Activated naive CD4-positive, alpha-beta T cell treated with anti-CD3 and anti-CD28 coated beads, Interleukin-2, amount 50 U/mL, for 24 hours (primary cell): ENCODE results near the gene SLC16A3.
"Not testable (repeated sequence)": the region's sequence is repeated elsewhere in the genome, so short reads cannot be mapped to it uniquely, and the experiment has no call there.

ENCODE experiments used
- H3K27ac Mint-ChIP-seq: one replicate; pipeline ENCODE4 v1.8.0; 2021; ENCODE audit warnings: mild to moderate bottlenecking, mixed read lengths
- H3K27me3 Mint-ChIP-seq: one replicate; pipeline ENCODE4 v1.8.0; 2021; ENCODE audit warnings: mixed read lengths
- H3K36me3 Mint-ChIP-seq: one replicate; pipeline ENCODE4 v1.8.0; 2021; ENCODE audit warnings: mixed read lengths
- H3K4me1 Mint-ChIP-seq: one replicate; pipeline ENCODE4 v1.8.0; 2021; ENCODE audit warnings: mixed read lengths
- H3K4me3 Mint-ChIP-seq: one replicate; pipeline ENCODE4 v1.8.0; 2021; ENCODE audit warnings: mild to moderate bottlenecking, mixed read lengths
- H3K9me3 Mint-ChIP-seq: one replicate; pipeline ENCODE4 v1.8.0; 2021; ENCODE audit warnings: mixed read lengths

Gene SLC16A3

GRCh38 chr17:82228842-82229697 lies at the start of gene SLC16A3:
Gene SLC16A3, plus strand, starts transcription at chr17:82229042. Its CDS starts 6,967 bp downstream, at chr17:82236009.
- no peak within 1 kb of the TSS for H3K27ac Mint-ChIP-seq
- H3K27me3 Mint-ChIP-seq = no peaks in the 10 kb centered on the region
- H3K4me1 Mint-ChIP-seq = peaks cover 9% of the 10 kb centered on the region
- H3K4me3 Mint-ChIP-seq = peak within 1 kb of the TSS; percentile 76
- H3K9me3 Mint-ChIP-seq = no peaks in the 10 kb centered on the region
- H3K36me3 Mint-ChIP-seq = no peaks in the 10 kb centered on the region

- Mint-ChIP-seq H3K4me3 (no peak overlapping the region), H3K9me3 (no peaks in the 10 kb centered on the region), H3K27ac (no peak overlapping the region), H3K4me1 (no peaks in the 10 kb centered on the region), H3K36me3 (peaks cover 11% of the 10 kb centered on the region), H3K27me3 (no peaks in the 10 kb centered on the region)
Measured at GRCh38 chr17:82179412-82179811, 49.4 kb upstream of the SLC16A3 start.

GRCh38 chr17:82179946-82180475 lies 48.8 kb upstream of the SLC16A3 start:
- H3K36me3 Mint-ChIP-seq = peaks cover 12% of the 10 kb centered on the region
- no peak overlapping the region for H3K4me3 Mint-ChIP-seq
- no peaks in the 10 kb centered on the region for H3K4me1 Mint-ChIP-seq
- no peak overlapping the region for H3K27ac Mint-ChIP-seq
- no peaks in the 10 kb centered on the region for H3K9me3 Mint-ChIP-seq
- no peaks in the 10 kb centered on the region for H3K27me3 Mint-ChIP-seq

- Mint-ChIP-seq H3K4me1 (no peaks in the 10 kb centered on the region), H3K36me3 (peaks cover 13% of the 10 kb centered on the region), H3K27ac (no peak overlapping the region), H3K9me3 (no peaks in the 10 kb centered on the region), H3K27me3 (no peaks in the 10 kb centered on the region), H3K4me3 (no peak overlapping the region)
Measured at GRCh38 chr17:82180776-82181528, 47.9 kb upstream of the SLC16A3 start.

- Mint-ChIP-seq H3K4me1 (no peaks in the 10 kb centered on the region), H3K27me3 (no peaks in the 10 kb centered on the region), H3K9me3 (no peaks in the 10 kb centered on the region), H3K4me3 (no peak overlapping the region), H3K36me3 (peaks cover 12% of the 10 kb centered on the region), H3K27ac (no peak overlapping the region)
Measured at GRCh38 chr17:82184761-82185160, 44.1 kb upstream of the SLC16A3 start.

GRCh38 chr17:82186221-82186620 lies 42.6 kb upstream of the SLC16A3 start:
- Mint-ChIP-seq H3K27ac (no peak overlapping the region), H3K36me3 (peaks cover 9% of the 10 kb centered on the region), H3K9me3 (no peaks in the 10 kb centered on the region), H3K4me3 (no peak overlapping the region), H3K4me1 (no peaks in the 10 kb centered on the region), H3K27me3 (no peaks in the 10 kb centered on the region)

DNA sequence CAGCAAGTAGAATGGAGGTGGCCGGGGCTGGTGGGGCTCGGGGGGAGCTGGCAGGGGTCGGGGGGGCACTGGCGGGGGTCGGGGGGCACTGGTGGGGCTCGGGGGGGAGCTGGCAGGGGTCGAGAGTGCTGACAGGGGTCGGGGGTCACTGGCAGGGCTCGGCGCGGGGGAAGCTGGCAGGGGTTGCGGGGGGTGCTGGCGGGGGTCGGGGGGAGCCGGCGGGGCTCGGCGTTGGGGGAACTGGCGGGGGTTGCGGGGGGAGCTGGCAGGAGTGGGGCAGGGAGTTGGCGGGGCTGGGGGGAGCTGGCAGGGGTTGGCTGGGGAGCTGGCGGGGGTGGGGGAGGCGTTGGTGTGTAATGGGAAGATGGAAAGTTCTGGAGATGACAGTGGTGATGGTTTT lies 41.3 kb upstream of the SLC16A3 start:
- Mint-ChIP-seq H3K4me1 (no peaks in the 10 kb centered on the region), H3K36me3 (peaks cover 8% of the 10 kb centered on the region), H3K27me3 (no peaks in the 10 kb centered on the region), H3K9me3 (no peaks in the 10 kb centered on the region), H3K4me3 (no peak overlapping the region), H3K27ac (no peak overlapping the region)

- no peaks in the 10 kb centered on the region for H3K9me3 Mint-ChIP-seq
- no peaks in the 10 kb centered on the region for H3K27me3 Mint-ChIP-seq
- no peaks in the 10 kb centered on the region for H3K4me1 Mint-ChIP-seq
- H3K36me3 Mint-ChIP-seq = peaks cover 8% of the 10 kb centered on the region
- no peak overlapping the region for H3K27ac Mint-ChIP-seq
- H3K4me3 Mint-ChIP-seq = no peak overlapping the region
Measured at GRCh38 chr17:82188001-82188961, 40.6 kb upstream of the SLC16A3 start.

- not testable (repeated sequence) for H3K9me3 Mint-ChIP-seq, H3K4me3 Mint-ChIP-seq, H3K36me3 Mint-ChIP-seq, H3K27me3 Mint-ChIP-seq, H3K27ac Mint-ChIP-seq, H3K4me1 Mint-ChIP-seq
Measured at GRCh38 chr17:82193050-82193449, 35.8 kb upstream of the SLC16A3 start.

GRCh38 chr17:82193520-82194220 lies 35.2 kb upstream of the SLC16A3 start:
- H3K27ac Mint-ChIP-seq = no peak overlapping the region
- H3K4me3 Mint-ChIP-seq = no peak overlapping the region
- no peaks in the 10 kb centered on the region for H3K9me3 Mint-ChIP-seq
- H3K36me3 Mint-ChIP-seq = peaks cover 11% of the 10 kb centered on the region
- H3K4me1 Mint-ChIP-seq = peaks cover 11% of the 10 kb centered on the region
- no peaks in the 10 kb centered on the region for H3K27me3 Mint-ChIP-seq

- no peak overlapping the region for H3K4me3 Mint-ChIP-seq
- H3K4me1 Mint-ChIP-seq = peaks cover 20% of the 10 kb centered on the region
- no peaks in the 10 kb centered on the region for H3K27me3 Mint-ChIP-seq
- H3K9me3 Mint-ChIP-seq = no peaks in the 10 kb centered on the region
- H3K36me3 Mint-ChIP-seq = peaks cover 11% of the 10 kb centered on the region
- H3K27ac Mint-ChIP-seq = no peak overlapping the region
Measured at GRCh38 chr17:82194765-82195164, 34.1 kb upstream of the SLC16A3 start.

- Mint-ChIP-seq H3K36me3 (peaks cover 11% of the 10 kb centered on the region), H3K27me3 (no peaks in the 10 kb centered on the region), H3K9me3 (no peaks in the 10 kb centered on the region), H3K4me3 (no peak overlapping the region), H3K27ac (no peak overlapping the region), H3K4me1 (peaks cover 32% of the 10 kb centered on the region)
Measured at GRCh38 chr17:82195675-82196672, 32.9 kb upstream of the SLC16A3 start.

- H3K27ac Mint-ChIP-seq = no peak overlapping the region
Measured at GRCh38 chr17:82198092-82198491, 30.8 kb upstream of the SLC16A3 start.

DNA sequence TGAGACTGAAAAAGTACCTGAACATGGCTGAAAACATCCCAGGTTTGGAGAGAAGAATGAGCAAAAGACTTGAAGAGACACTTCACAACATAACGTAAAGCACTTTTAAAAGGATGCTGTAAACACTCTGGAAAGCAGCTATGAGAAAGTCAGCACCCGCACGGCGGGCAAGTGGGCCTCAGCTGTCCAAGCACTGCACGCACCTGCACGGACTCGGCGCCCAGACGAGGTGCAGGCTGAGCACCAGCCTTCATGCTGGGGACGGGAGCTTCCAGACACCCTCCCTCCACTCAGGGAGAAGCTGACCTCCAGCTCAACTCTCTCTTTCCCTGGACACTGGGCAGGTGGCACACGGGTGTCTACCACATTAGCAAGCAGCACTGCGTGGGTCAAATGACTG lies 29.3 kb upstream of the SLC16A3 start:
- Mint-ChIP-seq H3K36me3 (peaks cover 7% of the 10 kb centered on the region), H3K4me3 (no peak overlapping the region), H3K4me1 (peaks cover 51% of the 10 kb centered on the region)

More at GRCh38 chr17:82198092-82198491, 30.8 kb upstream of the SLC16A3 start:
- Mint-ChIP-seq H3K4me1 (peaks cover 46% of the 10 kb centered on the region), H3K9me3 (no peaks in the 10 kb centered on the region), H3K4me3 (no peak overlapping the region), H3K27me3 (no peaks in the 10 kb centered on the region), H3K36me3 (peaks cover 11% of the 10 kb centered on the region)

More for the DNA sequence above, 29.3 kb upstream of the SLC16A3 start:
- H3K27ac Mint-ChIP-seq = no peak overlapping the region
- H3K9me3 Mint-ChIP-seq = no peaks in the 10 kb centered on the region
- no peaks in the 10 kb centered on the region for H3K27me3 Mint-ChIP-seq
